WTC11 (cell line): ENCODE measurements around the gene ACVR1B. TPM values are rescaled to one million over a fixed set of nuclear protein-coding genes. Genes with fewer than 3 reads are reported as not detected.

ENCODE experiments used
- ATAC-seq: fragments of 200-7000 bp; cut with Tn5 transposase; 2 replicates; pipeline ENCODE4 v1.10.0; 2021; ENCODE audit warnings: mild to moderate bottlenecking, moderate library complexity
- CTCF ChIA-PET: fragments of 300-600 bp; sonication (Branson Sonifier 250); formaldehyde crosslinking; loops from one replicate; lab custom pipeline; 2021; ENCODE audit warnings: antibody characterized with exemption; lab: Charles Lee
- POLR2A ChIA-PET: fragments of 350-600 bp; sonication (Branson Sonifier 250); formaldehyde crosslinking; loops from one replicate; lab custom pipeline; 2021; ENCODE audit warnings: antibody characterized with exemption; lab: Charles Lee
- DNase-seq: peaks from one replicate; pipeline ENCODE4 v3.0.0; 2021; ENCODE audit warnings: low spot score
- H3K27ac Mint-ChIP-seq: 2 replicates; pipeline ENCODE4 v1.8.0; 2021; ENCODE audit warnings: mixed read lengths
- H3K27me3 Mint-ChIP-seq: 2 replicates; pipeline ENCODE4 v1.8.0; 2021; ENCODE audit warnings: low read depth, mild to moderate bottlenecking, moderate library complexity, mixed read lengths
- H3K36me3 Mint-ChIP-seq: 2 replicates; pipeline ENCODE4 v1.8.0; 2021; ENCODE audit warnings: mixed read lengths
- H3K4me1 Mint-ChIP-seq: 2 replicates; pipeline ENCODE4 v1.8.0; 2022; ENCODE audit warnings: mixed read lengths
- H3K4me3 Mint-ChIP-seq: 2 replicates; pipeline ENCODE4 v1.8.0; 2021; ENCODE audit warnings: mild to moderate bottlenecking, moderate library complexity, mixed read lengths
- H3K9me3 Mint-ChIP-seq: 2 replicates; pipeline ENCODE4 v1.8.0; 2021; ENCODE audit warnings: mixed read lengths
- AFF4 ChIP-seq: sonication (generic); formaldehyde crosslinking; IDR thresholded peaks from 2 replicates; pipeline ENCODE4 v1.8.1; 2023; ENCODE audit warnings: mild to moderate bottlenecking, missing genetic modification reagents, borderline replicate concordance
- CTCF ChIP-seq: fragments of 200-600 bp; IDR thresholded peaks from 2 replicates; pipeline ENCODE4 v1.8.0; 2022; ENCODE audit warnings: antibody characterized with exemption
- E2F1 ChIP-seq: sonication (generic); formaldehyde crosslinking; IDR thresholded peaks from 2 replicates; pipeline ENCODE4 v1.8.0; 2022; ENCODE audit warnings: mild to moderate bottlenecking, missing genetic modification reagents
- ESRRA ChIP-seq: sonication (generic); formaldehyde crosslinking; IDR thresholded peaks from 2 replicates; pipeline ENCODE4 v1.8.1; 2022; ENCODE audit warnings: mild to moderate bottlenecking, missing genetic modification reagents, borderline replicate concordance
- ETV6 ChIP-seq: sonication (generic); formaldehyde crosslinking; IDR thresholded peaks from 2 replicates; pipeline ENCODE4 v1.8.1; 2022; ENCODE audit warnings: mild to moderate bottlenecking, missing genetic modification reagents
- FOXK1 ChIP-seq: sonication (generic); formaldehyde crosslinking; IDR thresholded peaks from 2 replicates; pipeline ENCODE4 v1.8.0; 2022; ENCODE audit warnings: mild to moderate bottlenecking, moderate library complexity, missing genetic modification reagents
- FOXP1 ChIP-seq: sonication (generic); formaldehyde crosslinking; IDR thresholded peaks from 2 replicates; pipeline ENCODE4 v1.8.0; 2022; ENCODE audit warnings: missing genetic modification reagents, mild to moderate bottlenecking, moderate library complexity, borderline replicate concordance
- HMGXB4 ChIP-seq: sonication (generic); formaldehyde crosslinking; IDR thresholded peaks from 2 replicates; pipeline ENCODE4 v1.8.1; 2023; ENCODE audit warnings: mild to moderate bottlenecking, moderate library complexity, missing genetic modification reagents
- JAZF1 ChIP-seq: fragments of 250-450 bp; sonication (Bioruptor Pico); IDR thresholded peaks from 2 replicates; pipeline ENCODE4 v1.9.0; 2021; ENCODE audit warnings: moderate library complexity, mild to moderate bottlenecking, inconsistent platforms
- MAX ChIP-seq: sonication (generic); formaldehyde crosslinking; IDR thresholded peaks from 2 replicates; pipeline ENCODE4 v1.8.0; 2022; ENCODE audit warnings: mild to moderate bottlenecking, missing genetic modification reagents
- NR1H2 ChIP-seq: sonication (generic); formaldehyde crosslinking; IDR thresholded peaks from 2 replicates; pipeline ENCODE4 v1.9.0; 2021; ENCODE audit warnings: mild to moderate bottlenecking, moderate library complexity, missing genetic modification reagents
- PRDM15 ChIP-seq: sonication (generic); formaldehyde crosslinking; IDR thresholded peaks from 2 replicates; pipeline ENCODE4 v1.8.0; 2022; ENCODE audit warnings: missing genetic modification reagents
- USF1 ChIP-seq: sonication (generic); formaldehyde crosslinking; IDR thresholded peaks from 2 replicates; pipeline ENCODE4 v1.8.0; 2022; ENCODE audit warnings: mild to moderate bottlenecking, missing genetic modification reagents
- ZBTB21 ChIP-seq: sonication (generic); formaldehyde crosslinking; IDR thresholded peaks from 2 replicates; pipeline ENCODE4 v1.8.1; 2023; ENCODE audit warnings: mild to moderate bottlenecking, missing genetic modification reagents, borderline replicate concordance
- ZMAT4 ChIP-seq: fragments of 250-450 bp; sonication (Bioruptor Pico); IDR thresholded peaks from 2 replicates; pipeline ENCODE4 v1.9.0; 2021; ENCODE audit warnings: mild to moderate bottlenecking
- total RNA-seq: library from RNA; stranded (reverse); gene quantifications from 3 replicates; pipeline ENCODE4 v1.2.3, GENCODE V29; 2021

The ACVR1B gene
- total RNA-seq, 1 experiment from 2014 or later, result 24.1 TPM

- peaks cover 22% of the 10 kb centered on the region for H3K27me3 Mint-ChIP-seq
- ATAC-seq, result peak; percentile 84
These were observed 27.8 kb upstream of the ACVR1B start for GRCh38 chr12:51923506-51924365.

More at GRCh38 chr12:51923506-51924365, 27.8 kb upstream of the ACVR1B start:
- no peak for TF ChIP-seq ZMAT4 (CRISPR knock-in tag)
- no peak for TF ChIP-seq ESRRA (CRISPR knock-in tag)
- TF ChIP-seq JAZF1, result no peak
- TF ChIP-seq AFF4 (CRISPR knock-in tag), result no peak
- peak; percentile 76 for TF ChIP-seq HMGXB4 (CRISPR knock-in tag)
- no peak for TF ChIP-seq E2F1 (CRISPR knock-in tag)
- TF ChIP-seq ZBTB21 (CRISPR knock-in tag), result no peak
- TF ChIP-seq MAX, result no peak
- no peak for TF ChIP-seq NR1H2
- peak; percentile 77 for TF ChIP-seq CTCF
- TF ChIP-seq ETV6 (CRISPR knock-in tag), result peak; percentile 71; the same call in 1 of the 2 replicates
- no peak for TF ChIP-seq USF1 (CRISPR knock-in tag)
- TF ChIP-seq FOXP1 (CRISPR knock-in tag), result 0 out of 2 replicates have a peak, but pooled peaks have one; percentile 16
- TF ChIP-seq PRDM15 (CRISPR knock-in tag), result peak; percentile 10; the same call in 1 of the 2 replicates
- TF ChIP-seq FOXK1 (CRISPR knock-in tag), result 0 out of 2 replicates have a peak, but pooled peaks have one; percentile 9
- peak; percentile 79 for DNase-seq
- POLR2A ChIA-PET, result no interaction called here
- peaks cover 26% of the 10 kb centered on the region for H3K4me1 Mint-ChIP-seq
- CTCF ChIA-PET, result interaction anchor here (0.6 to 5.2 kb wide), 40 partner anchors 10 to 538 kb away, joined by 3 to 143 read pairs (median 6); partner anchors contain the start of genes ACVR1B and ACVRL1
- H3K27ac Mint-ChIP-seq, result no peak overlapping the region
- peak overlapping the region; percentile 52 for H3K4me3 Mint-ChIP-seq
- H3K36me3 Mint-ChIP-seq, result no peaks in the 10 kb centered on the region
- no peaks in the 10 kb centered on the region for H3K9me3 Mint-ChIP-seq
